ENCODE data around the gene FAF1. TPM values are rescaled to one million over a fixed set of nuclear protein-coding genes. Genes with fewer than 3 reads are reported as not detected.

FAF1 gene
- total RNA-seq, 1 experiment from 2014 or later = 78.7 TPM

GRCh38 chr1:50416150-50416527, 543.9 kb downstream of the FAF1 start:
- Mint-ChIP-seq H3K4me3 (ENCODE audit: unreplicated experiment) (no peak overlapping the region), H3K9me3 (ENCODE audit: unreplicated experiment) (no peaks in the 10 kb centered on the region), H3K36me3 (ENCODE audit: insufficient read depth, unreplicated experiment) (peaks cover 4% of the 10 kb centered on the region), H3K27ac (ENCODE audit: unreplicated experiment) (no peak overlapping the region), H3K4me1 (ENCODE audit: low read depth, unreplicated experiment) (no peaks in the 10 kb centered on the region), H3K27me3 (ENCODE audit: insufficient read depth, unreplicated experiment) (peaks cover 5% of the 10 kb centered on the region)
- intact Hi-C loops (cut with micrococcal nuclease; ENCODE audit: unreplicated experiment) = no loop called here
- POLR2A ChIA-PET = no interaction called here
- H3K4me1 ChIP-seq = no peaks in the 10 kb centered on the region
- CTCF ChIA-PET = no interaction called here
- BruUV-seq (replicated peaks) = no TSS peak
- TF ChIP-seq CTCF (IDR thresholded peaks at IDR 0.05; ENCODE audit: insufficient read depth in 1 of 2, low read depth in 1 of 2, low read length in 1 of 2, severe bottlenecking in 1 of 2, unreplicated experiment in 1 of 2) = no peak
- no peaks in the 10 kb centered on the region for H3K36me3 ChIP-seq (ENCODE audit: control insufficient read depth, insufficient read depth, low read length)
- no peaks in the 10 kb centered on the region for H3K27me3 ChIP-seq (replicated peaks; ENCODE audit: control insufficient read depth, insufficient read depth, low read length)
- H3K4me3 ChIP-seq (ENCODE audit: low read depth, low read length) = no peak overlapping the region
- H3K9me3 ChIP-seq = no peaks in the 10 kb centered on the region
- no peak for DNase-seq

- Histone ChIP-seq H3K4me1 (no peaks in the 10 kb centered on the region), H3K4me3 (ENCODE audit: low read depth, low read length) (no peak overlapping the region), H3K9me3 (no peaks in the 10 kb centered on the region), H3K27me3 (replicated peaks; ENCODE audit: control insufficient read depth, insufficient read depth, low read length) (no peaks in the 10 kb centered on the region), H3K36me3 (ENCODE audit: control insufficient read depth, insufficient read depth, low read length) (no peaks in the 10 kb centered on the region)
- Mint-ChIP-seq H3K9me3 (ENCODE audit: unreplicated experiment) (no peaks in the 10 kb centered on the region), H3K4me3 (ENCODE audit: unreplicated experiment) (no peak overlapping the region), H3K36me3 (ENCODE audit: insufficient read depth, unreplicated experiment) (peaks cover 2% of the 10 kb centered on the region), H3K4me1 (ENCODE audit: low read depth, unreplicated experiment) (no peaks in the 10 kb centered on the region), H3K27ac (ENCODE audit: unreplicated experiment) (no peak overlapping the region), H3K27me3 (ENCODE audit: insufficient read depth, unreplicated experiment) (peaks cover 6% of the 10 kb centered on the region)
- intact Hi-C loops (cut with micrococcal nuclease; ENCODE audit: unreplicated experiment) = no loop called here
- ChIA-PET POLR2A (no interaction called here), CTCF (no interaction called here)
- no peak for TF ChIP-seq CTCF (IDR thresholded peaks at IDR 0.05; ENCODE audit: insufficient read depth in 1 of 2, low read depth in 1 of 2, low read length in 1 of 2, severe bottlenecking in 1 of 2, unreplicated experiment in 1 of 2)
- BruUV-seq (replicated peaks) = no TSS peak
- no peak for DNase-seq
Measured at GRCh38 chr1:50415235-50416149, 544.6 kb downstream of the FAF1 start.

- H3K27me3 ChIP-seq (replicated peaks; ENCODE audit: control insufficient read depth, insufficient read depth, low read length) = no peaks in the 10 kb centered on the region
- Mint-ChIP-seq H3K4me3 (ENCODE audit: unreplicated experiment) (no peak overlapping the region), H3K27ac (ENCODE audit: unreplicated experiment) (no peak overlapping the region), H3K4me1 (ENCODE audit: low read depth, unreplicated experiment) (no peaks in the 10 kb centered on the region), H3K36me3 (ENCODE audit: insufficient read depth, unreplicated experiment) (no peaks in the 10 kb centered on the region), H3K9me3 (ENCODE audit: unreplicated experiment) (no peaks in the 10 kb centered on the region), H3K27me3 (ENCODE audit: insufficient read depth, unreplicated experiment) (peaks cover 2% of the 10 kb centered on the region)
- no peaks in the 10 kb centered on the region for H3K9me3 ChIP-seq
- no peak for DNase-seq
- no TSS peak for BruUV-seq (replicated peaks)
- H3K36me3 ChIP-seq (ENCODE audit: control insufficient read depth, insufficient read depth, low read length) = no peaks in the 10 kb centered on the region
- CTCF ChIA-PET = no interaction called here
- POLR2A ChIA-PET = no interaction called here
- intact Hi-C loops (cut with micrococcal nuclease; ENCODE audit: unreplicated experiment) = no loop called here
- TF ChIP-seq CTCF (IDR thresholded peaks at IDR 0.05; ENCODE audit: insufficient read depth in 1 of 2, low read depth in 1 of 2, low read length in 1 of 2, severe bottlenecking in 1 of 2, unreplicated experiment in 1 of 2) = no peak
- no peak overlapping the region for H3K4me3 ChIP-seq (ENCODE audit: low read depth, low read length)
- H3K4me1 ChIP-seq = no peaks in the 10 kb centered on the region
Measured at GRCh38 chr1:50414853-50415234, 545.2 kb downstream of the FAF1 start.
